ENCODE measurements around the gene SH3PXD2A.
"Not testable (repeated sequence)": the region's sequence is repeated elsewhere in the genome, so short reads cannot be mapped to it uniquely, and the experiment has no call there.

The SH3PXD2A gene

GRCh38 chr10:103636492-103636891 is 218.9 kb downstream of the SH3PXD2A start:
- DNase-seq = no peak

DNA sequence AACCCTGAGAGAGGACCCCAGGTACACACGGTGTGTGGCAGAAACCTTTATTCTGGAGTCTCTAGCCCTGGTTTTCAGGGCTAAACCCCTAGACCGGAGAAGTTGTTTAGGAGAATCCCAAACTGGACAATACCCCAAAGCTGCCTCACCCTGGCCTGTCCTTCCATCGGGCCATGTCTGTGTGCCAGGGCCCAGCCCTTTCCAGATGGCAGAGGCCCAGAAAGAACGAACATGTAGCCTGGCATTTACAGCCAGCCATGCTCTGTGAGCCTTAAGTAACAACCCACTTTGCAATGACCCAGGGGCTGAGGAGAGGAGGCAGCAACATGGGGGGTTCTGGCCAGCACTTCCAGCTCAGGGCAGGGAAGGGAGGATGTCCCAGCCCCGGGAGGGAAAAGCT is 219.8 kb downstream of the SH3PXD2A start:
- no peak for DNase-seq

- DNase-seq = no peak
Observed at GRCh38 chr10:103633846-103634245, 221.5 kb downstream of the SH3PXD2A start.

DNA sequence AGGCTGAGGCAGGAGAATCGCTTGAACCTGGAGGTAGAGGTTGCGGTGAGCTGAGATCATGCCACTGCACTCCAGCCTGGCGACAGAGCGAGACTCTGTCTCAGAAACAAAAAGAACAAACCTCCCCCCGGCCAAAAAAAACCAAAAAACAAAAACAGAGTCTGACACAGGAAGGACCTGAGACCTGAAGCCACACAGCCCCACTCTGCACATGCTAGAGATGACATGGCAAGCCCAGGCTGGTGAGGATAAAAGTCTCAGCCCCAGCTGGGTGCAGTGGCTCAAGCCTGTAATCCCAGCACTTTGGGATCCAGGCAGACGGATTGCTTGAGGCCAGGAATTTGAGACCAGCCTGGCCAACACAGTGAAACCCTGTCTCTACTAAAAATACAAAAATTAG is 222.5 kb downstream of the SH3PXD2A start:
- not testable (repeated sequence) for DNase-seq

DNA sequence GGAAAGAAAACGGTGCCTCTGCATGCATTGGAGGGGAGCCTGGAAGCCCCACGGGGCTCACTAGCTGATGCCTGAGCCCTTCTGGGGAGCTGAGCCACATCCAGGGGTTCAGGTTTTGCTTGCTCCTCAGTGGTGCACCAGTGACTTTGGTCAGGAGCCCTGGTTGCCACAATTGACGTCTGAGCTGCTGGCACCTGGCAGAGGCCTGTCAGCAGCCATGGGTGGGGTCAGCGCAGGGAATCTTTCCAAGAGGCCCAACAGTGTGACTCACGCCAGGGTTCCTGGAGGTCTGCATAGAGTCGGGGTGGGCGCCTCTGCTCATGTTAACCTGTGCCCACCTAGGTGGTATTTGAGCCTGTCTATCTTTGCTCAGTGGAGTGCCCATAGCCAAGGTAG is 223.1 kb downstream of the SH3PXD2A start:
- no peak for DNase-seq

- DNase-seq = no peak
Observed at GRCh38 chr10:103630156-103630555, 225.2 kb downstream of the SH3PXD2A start.

GRCh38 chr10:103629581-103629980 is 225.8 kb downstream of the SH3PXD2A start:
- no peak for DNase-seq

DNA sequence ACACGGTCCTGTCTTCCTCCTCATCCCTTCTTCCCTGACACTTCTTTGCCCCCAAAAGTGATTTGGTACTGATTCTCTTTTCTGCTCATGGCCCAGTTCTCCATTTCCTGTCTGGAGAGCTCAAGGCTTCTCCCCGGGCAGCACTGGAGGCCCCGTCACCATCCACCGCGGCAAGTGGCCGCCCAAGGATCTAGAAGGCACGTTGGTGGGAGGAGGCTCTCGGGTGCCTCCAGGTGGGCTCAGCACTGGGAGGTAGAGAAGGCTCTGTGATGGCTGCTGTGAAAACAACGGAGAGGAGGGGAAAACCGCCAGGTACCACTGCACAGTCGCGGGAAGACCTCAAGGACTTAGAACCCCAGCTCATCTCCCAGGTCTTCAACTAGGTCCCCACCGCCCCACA is 227.5 kb downstream of the SH3PXD2A start:
- no peak for DNase-seq

- DNase-seq = no peak
Observed at GRCh38 chr10:103627111-103627892, 228.1 kb downstream of the SH3PXD2A start.

DNA sequence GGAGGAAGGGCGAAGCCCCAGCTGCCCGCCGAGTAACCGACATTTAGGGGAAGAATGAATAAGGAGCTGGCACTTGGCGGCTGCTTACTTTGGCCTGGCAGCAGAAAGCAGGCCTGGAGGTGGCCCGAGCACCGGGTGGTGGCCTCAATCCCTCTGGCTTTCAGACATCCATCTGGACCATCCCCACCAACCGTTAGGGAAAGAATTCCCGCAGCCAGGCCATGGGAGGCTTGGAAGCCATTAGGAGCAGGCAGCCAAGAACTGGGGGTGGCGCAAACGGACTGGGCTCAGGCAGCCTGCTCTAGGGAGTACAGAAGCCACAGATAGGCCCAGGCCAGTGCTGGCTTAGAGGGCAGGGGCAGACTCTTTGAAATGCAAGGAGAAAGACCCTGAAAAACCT is 229.2 kb downstream of the SH3PXD2A start:
- DNase-seq = no peak

DNA sequence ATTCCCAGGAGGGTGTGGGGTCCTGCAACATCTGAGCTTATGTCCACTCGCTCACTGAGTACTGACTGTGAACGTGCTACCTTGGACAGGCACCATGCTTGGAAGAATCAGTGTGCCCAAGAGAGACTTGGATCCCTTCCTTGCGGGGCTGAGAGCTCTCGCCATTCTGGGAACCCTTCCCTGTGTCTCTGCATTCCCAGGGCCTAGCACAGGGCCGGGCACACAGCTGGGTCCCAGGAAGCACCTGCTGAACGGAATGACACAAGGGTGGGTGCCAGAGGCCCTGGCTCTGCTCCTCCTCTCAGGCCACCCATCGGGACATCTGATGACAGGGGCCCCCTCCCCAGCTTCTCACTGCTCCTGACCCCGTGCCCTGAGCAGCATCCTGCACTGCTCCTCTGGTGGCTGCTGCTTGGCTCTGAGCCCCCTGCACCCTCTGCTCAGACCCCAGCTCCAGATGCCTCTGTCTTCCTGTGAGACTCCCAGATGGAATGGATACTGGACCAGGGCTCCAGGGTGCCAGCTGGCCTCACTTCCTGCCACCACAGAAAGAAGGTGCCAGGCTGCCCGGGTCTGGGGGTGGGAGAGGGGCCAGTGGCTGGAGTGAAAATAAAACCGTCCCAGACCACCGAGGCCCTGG is 232.3 kb downstream of the SH3PXD2A start:
- DNase-seq = no peak

DNA sequence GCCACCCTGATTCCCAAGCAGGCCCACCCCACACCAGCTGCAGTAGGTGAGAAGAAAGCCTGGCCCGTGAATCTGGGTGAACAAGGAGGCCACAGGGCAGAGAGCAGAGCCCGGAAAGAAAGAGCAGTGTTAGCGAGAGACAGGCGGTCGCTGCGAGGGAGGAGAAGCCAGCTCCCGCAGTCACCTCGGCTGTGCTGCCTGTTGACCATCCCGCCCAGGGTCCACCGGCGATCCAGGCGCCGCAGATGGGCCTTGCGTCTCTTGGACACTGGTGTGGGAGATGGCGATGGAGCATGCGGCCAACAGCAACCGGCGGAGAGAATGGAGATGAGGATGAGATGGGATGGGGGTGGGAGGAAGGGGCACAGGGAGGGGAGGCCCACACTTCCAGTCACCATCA is 233.1 kb downstream of the SH3PXD2A start:
- no peak for DNase-seq

GRCh38 chr10:103621783-103622125 is 233.6 kb downstream of the SH3PXD2A start:
- no peak for DNase-seq

DNA sequence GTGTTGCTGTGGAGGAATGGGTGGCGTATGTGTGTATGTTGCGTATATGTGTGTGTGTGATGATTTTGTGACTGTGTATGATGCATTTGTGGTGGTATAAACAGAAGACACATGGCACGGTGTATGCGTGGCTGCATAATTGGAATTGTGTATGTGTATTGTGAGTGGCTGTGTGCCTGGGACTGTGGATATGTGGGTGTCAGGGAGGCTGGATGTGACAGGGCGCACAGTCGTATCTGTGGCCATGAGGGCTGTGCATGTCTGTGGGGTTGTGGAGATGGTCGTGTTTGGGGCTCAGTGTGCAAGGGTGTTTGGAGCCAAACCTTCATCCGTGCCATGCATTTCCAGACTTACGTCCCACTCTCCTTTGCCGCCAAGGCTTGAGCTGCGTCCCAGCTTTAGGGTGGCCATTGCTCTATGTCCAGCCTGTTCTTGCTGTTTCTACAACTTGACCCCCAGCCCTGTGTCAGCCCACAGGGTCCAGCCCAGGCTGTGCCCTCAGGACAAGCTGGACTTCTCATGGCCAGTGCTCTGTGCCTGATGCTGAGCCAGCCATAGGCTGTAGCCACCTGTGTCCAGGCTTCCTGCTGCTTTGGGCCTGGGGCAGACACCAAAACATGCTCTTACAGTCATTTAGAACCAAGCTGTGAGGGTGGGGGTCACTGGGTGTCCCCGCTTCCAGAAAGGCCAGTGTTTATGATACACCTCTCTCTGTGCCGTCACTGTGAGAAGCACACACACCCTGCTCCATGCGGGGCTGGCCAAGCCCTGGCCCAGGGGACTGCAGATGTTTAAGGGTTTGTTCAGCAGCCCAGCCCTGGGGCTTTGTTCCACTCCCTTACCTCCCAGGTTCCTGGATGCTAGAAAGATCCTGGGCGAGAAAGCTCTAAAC is 234.2 kb downstream of the SH3PXD2A start:
- DNase-seq = no peak

DNA sequence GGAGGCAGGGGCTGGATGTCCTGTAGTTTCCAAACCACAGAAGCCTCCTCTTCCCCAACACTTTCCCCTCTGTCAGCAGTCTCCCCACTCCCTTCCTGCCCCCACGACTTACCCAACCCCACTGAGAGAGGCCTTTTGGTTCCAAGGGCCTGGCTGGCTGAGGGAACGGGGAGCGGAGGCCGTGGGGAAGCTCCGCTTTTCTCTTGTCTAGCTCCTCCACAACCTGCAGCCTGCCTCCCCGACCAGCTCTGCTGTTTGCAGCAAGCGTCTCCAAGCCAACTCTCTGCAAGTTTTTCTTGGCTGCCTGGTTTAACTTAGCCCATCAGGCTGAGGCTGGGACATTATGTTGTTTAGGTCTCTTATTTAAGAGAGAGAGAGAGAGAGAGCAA is 235.0 kb downstream of the SH3PXD2A start:
- no peak for DNase-seq

- DNase-seq = no peak
Observed at GRCh38 chr10:103619424-103620351, 235.7 kb downstream of the SH3PXD2A start.

DNA sequence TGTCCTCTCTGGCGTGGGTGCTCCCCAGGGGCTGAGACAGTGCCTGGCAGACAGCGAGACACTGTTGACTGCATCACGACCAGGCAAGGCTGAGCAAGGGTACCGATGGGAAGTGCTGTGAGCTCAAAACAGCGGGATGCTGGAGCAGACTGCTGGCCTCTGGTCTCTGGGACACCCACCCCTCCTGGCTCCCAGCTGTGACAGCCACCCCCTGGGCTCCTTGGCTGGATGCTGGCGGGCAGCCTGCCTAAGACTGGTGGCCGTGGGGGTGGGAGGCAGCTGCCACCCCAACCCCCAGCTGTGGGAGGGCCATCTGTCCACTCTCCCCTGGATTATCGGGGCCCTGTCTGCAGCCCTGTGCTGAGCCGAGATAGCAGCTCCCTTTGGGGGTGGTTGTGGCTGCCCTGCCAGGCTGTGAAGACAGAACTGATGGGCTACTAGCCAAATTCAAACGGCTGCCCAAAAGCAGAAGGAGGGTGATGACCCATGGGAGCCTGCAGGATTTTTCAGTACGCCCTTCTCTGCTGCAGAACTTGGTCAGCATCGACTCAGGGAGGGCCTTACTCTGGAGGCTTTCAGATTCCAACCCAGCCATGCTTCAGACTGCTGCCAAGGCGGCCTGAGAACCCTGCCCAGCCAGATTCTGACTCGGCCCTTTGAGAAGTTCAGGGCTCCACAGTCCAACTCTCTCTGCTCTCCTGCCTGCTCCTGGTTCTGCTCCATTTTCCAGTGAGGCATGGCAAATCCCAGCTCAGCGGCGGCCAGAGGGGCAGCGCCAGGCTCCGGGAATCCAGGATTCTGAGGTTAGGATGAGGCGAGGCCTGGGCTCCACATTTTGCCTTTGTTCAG is 236.6 kb downstream of the SH3PXD2A start:
- no peak for DNase-seq

DNA sequence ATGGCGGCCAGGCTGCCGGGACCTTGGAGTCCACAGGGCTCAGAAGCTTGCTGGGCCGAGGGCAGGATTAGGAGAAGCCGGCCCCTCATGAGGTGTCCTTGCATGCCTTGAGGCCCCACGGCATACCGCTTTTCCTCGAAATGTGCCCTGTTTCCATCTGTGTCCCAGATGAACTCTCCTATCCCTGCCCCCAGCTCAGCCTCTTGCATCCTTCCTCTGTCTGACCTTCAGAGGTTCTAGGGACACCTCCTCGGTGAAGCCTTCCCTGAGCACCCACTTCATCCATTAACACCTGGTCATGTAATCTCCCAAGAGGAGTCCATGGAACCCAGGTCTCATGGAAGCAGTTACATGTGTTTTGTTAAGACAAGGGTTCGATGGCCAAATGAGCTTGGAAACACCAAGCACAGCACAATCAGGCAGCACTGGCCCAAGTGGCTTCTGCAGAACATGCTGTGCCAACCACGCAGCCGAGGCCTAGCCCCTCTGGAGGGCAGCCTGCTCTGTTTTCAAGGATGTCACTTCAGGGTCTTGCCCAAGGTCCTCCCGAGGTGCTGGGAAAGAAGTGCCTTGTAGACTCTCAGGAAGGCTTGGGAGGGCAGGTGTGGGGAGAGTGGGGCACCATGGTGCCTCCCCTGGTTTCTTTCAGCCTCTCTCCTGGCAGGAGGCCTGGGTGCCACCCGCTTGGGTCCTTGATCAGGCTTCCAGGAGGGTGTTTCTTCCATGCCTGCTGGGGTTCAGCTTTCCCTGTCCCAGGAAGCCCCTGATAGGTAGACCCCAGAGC is 237.6 kb downstream of the SH3PXD2A start:
- DNase-seq = no peak

DNA sequence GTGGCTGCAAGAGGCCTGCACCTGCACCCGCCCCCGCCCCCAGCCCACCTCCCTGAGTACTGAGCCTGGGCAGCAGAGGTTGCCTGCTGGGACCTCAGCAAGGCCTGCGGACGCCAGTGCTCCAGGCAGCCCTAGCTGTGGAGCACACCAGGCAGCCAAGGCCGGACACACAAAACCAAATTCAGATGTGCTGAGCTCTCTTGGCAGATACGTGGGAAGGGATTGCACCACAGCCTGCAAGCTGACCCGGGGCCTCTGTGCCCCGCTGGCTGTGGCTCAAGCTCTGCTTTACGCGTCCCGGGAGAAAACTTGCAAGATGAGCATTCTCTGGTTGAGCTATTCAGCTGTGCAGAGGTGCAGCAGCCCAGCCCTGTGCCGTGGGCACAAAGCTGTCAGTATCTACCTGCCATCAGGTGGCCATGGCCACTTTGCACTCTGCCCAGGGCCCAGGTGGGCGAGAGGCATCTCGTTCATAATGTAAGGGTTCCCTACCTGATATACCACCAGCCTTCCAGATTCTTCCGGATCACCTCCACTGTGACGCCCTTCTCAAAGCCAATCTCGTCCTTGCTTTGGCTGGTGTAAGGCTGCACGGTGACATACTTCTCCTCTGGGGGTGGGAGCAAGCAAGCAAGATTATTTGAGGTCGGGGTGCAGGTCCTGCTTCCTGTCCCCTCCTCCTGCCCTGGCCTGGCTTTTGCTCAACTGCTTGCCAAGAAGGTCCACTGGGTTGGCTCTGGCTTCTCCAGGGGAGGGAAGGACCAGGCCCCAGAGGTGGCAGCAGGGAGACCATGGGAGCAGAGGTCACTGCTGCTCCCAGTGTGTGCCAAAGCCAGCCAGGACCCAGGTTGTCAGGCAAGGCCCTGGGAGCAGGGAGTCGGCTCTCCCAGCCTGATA is 238.4 kb downstream of the SH3PXD2A start:
- no peak for DNase-seq
